Brain microvascular endothelial cell (primary cell): Measurements from ENCODE around the gene KRT2.

ENCODE experiments used
- DNase-seq: peaks from one replicate; pipeline ENCODE4 v3.0.0-alpha.2; 2020
- H3K27ac ChIP-seq: fragments of 250-450 bp; sonication (Bioruptor Pico); 2 replicates; pipeline ENCODE4 v1.5.1; 2020; ENCODE audit warnings: mild to moderate bottlenecking, moderate library complexity
- H3K27me3 ChIP-seq: fragments of 250-450 bp; sonication (Bioruptor Pico); replicated peaks from 2 replicates; pipeline ENCODE4 v1.5.1; 2020; ENCODE audit warnings: mild to moderate bottlenecking
- H3K36me3 ChIP-seq: fragments of 250-450 bp; sonication (Bioruptor Pico); replicated peaks from 2 replicates; pipeline ENCODE4 v1.5.1; 2020; ENCODE audit warnings: mild to moderate bottlenecking
- H3K4me3 ChIP-seq: 2 replicates; pipeline ENCODE4 v1.5.1; 2011; ENCODE audit warnings: low read depth, mild to moderate bottlenecking, control low read depth, low read length, moderate library complexity
- in situ Hi-C: cut with HindIII; loops from 2 replicates; pipeline ENCODE4 v1.10.0; 2017; ENCODE audit warnings: low sequenced_read_pairs, low pct_ligation_motif_present
- TF ChIP-seq, protein P1 (sequence below): IDR thresholded peaks from 2 replicates; pipeline ENCODE4 v1.5.1; 2011; ENCODE audit warnings: low read depth, mild to moderate bottlenecking, moderate library complexity, low read length, control low read depth, inconsistent platforms; ENCODE audit errors: missing control alignments

Gene KRT2

DNA sequence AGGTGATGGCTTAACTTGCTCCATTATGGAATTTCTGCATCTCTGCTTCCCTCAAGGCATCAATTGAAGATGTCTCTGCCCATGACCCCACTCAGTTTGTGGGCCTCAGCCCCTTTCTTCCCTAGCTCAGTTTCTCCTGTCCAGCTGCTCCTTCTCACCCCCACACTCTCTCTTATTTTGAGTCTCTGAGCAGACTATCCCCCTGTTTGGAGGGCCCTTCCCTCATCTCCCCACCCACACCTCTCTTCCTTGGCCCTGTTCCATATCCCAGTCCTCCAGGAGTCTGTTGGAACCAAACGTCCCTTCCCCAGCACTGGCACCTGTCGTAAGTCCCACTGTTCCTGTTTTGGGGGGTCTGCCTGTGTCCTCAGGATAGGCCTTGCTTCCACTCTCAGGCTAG is 36.5 kb upstream of the KRT2 start:
- in situ Hi-C loops = no loop called here
- no peak overlapping the region for H3K4me3 ChIP-seq
- no peak for DNase-seq
- no peaks in the 10 kb centered on the region for H3K36me3 ChIP-seq
- peaks cover 28% of the 10 kb centered on the region for H3K27me3 ChIP-seq
- no peak overlapping the region for H3K27ac ChIP-seq
- TF ChIP-seq, protein P1, sequence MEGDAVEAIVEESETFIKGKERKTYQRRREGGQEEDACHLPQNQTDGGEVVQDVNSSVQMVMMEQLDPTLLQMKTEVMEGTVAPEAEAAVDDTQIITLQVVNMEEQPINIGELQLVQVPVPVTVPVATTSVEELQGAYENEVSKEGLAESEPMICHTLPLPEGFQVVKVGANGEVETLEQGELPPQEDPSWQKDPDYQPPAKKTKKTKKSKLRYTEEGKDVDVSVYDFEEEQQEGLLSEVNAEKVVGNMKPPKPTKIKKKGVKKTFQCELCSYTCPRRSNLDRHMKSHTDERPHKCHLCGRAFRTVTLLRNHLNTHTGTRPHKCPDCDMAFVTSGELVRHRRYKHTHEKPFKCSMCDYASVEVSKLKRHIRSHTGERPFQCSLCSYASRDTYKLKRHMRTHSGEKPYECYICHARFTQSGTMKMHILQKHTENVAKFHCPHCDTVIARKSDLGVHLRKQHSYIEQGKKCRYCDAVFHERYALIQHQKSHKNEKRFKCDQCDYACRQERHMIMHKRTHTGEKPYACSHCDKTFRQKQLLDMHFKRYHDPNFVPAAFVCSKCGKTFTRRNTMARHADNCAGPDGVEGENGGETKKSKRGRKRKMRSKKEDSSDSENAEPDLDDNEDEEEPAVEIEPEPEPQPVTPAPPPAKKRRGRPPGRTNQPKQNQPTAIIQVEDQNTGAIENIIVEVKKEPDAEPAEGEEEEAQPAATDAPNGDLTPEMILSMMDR = no peak

DNA sequence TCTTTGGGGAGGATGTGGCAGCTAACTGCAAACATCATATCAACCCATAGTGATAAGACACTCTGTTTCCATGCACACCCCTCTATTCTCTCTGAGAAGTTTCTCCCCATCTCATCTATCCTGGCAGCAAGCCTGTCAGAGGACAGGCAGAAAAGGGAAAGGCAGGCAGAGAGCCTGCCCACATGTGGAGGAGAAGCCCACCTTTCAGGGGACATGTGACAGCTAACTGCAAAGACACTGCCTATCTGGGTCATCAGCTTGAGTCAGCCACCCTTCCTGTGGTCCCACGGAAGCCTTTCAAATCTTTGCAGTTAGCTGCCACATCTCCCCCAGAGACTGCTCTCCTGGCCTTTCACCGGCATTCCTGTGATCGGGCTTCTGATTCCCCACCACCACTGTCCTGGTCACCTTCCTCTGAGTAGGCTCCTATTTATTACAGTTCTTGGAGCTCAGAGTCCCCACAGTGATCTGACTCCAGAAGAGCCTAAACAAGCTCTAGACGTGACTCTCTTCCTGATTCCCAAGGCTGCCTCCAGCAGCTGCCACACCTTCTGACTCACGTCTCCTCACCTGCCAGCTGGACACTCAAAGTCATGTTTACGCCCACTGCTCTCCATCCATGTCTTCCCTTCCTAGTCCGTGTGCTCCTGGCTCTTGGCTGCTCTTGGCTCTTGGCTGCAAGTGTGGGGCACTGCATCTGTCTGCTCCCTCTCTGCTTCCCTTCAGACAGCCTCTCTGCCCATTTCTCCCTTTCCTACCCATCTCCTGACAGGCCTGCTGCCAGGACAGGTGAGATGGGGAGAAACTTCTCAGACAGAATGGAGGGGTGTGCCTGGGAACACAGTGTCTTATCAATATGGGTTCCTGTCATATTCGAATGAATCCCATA is 35.7 kb upstream of the KRT2 start:
- DNase-seq = no peak
- peaks cover 24% of the 10 kb centered on the region for H3K27me3 ChIP-seq
- no peak overlapping the region for H3K4me3 ChIP-seq
- in situ Hi-C loops = no loop called here
- TF ChIP-seq, protein P1 = no peak
- H3K36me3 ChIP-seq = no peaks in the 10 kb centered on the region
- no peak overlapping the region for H3K27ac ChIP-seq

DNA sequence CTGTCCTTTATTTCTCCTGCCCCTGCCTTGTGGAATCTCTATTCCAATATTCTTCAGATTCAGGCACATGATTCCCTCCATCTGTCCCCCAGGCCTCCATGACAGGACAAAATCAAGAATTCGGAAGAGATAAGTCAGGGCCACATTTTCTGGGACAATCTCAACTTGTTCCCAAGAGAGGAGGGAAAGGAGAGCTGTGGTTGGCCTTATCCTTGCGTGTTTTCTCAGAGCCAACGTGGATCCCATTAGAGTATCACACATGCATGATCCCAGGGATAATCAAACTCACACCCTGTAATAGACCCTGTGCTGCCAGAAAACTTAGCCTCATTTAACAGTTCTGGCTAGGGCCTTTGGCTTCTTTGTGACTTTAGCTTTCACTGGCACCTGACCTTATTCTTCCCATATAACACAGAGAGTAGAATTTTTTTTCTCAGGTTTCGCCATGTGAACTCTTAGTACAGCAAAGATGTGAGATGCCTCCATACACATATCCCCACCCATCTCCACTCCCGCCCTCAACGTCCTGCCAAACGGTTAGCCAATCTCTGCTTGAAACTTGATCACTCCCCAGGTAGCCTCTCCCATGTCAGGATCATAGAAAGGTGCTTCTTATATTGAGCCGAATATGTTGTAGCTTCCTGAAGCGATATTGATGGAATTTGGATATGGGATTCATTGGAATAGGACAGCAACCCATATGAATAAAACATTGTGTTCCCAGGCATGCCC is 34.9 kb upstream of the KRT2 start:
- Histone ChIP-seq H3K4me3 (no peak overlapping the region), H3K27ac (no peak overlapping the region), H3K36me3 (no peaks in the 10 kb centered on the region), H3K27me3 (peaks cover 18% of the 10 kb centered on the region)
- TF ChIP-seq, protein P1 = no peak
- in situ Hi-C loops = no loop called here
- DNase-seq = no peak

DNA sequence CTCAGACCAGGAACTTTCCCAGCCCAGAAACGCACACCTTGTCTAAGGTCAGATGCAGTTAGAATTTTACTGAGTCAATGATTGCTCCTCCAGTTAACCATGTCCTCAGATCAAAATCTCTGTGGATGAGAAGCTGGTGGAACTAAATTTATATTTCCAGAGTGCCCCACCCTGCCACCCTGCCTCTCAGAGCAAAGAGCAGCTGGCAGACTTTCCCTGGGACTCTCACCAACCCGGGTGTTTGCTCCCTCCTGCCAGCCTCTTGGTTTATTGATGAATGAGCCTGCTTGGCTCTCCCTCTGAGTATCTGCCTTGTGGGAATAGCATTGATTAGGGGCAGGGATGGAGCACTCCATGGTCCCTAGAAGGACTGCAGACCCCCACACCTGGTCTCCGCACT is 34.1 kb upstream of the KRT2 start:
- in situ Hi-C loops = no loop called here
- no peak overlapping the region for H3K27ac ChIP-seq
- H3K27me3 ChIP-seq = peaks cover 11% of the 10 kb centered on the region
- no peak for DNase-seq
- H3K4me3 ChIP-seq = no peak overlapping the region
- no peaks in the 10 kb centered on the region for H3K36me3 ChIP-seq
- TF ChIP-seq, protein P1 = no peak

DNA sequence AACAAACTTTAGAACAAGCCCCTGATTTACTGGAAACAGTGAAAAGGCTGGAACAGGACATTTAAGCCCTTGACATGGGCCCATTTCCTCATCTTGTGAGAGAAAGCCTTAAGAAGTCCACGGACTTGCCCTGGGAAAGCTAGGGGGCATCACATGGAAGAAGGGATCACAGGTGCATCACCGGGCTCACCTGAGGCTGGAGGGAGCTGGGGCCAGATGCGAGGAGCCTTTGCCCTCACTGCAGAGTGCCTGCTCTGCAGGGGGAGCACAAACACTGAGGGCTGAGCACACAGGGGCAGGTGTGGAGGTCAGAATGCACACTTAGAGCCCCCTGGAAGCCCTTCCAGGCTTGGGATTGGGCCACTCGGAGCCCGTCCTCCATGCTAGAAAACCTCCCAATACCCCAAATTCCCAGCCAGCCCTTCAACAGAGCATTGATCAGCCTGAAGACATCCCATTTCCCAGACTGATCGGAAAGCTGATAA is 33.4 kb upstream of the KRT2 start:
- H3K4me3 ChIP-seq = no peak overlapping the region
- in situ Hi-C loops = no loop called here
- no peaks in the 10 kb centered on the region for H3K36me3 ChIP-seq
- no peak for DNase-seq
- H3K27me3 ChIP-seq = peaks cover 5% of the 10 kb centered on the region
- no peak overlapping the region for H3K27ac ChIP-seq
- TF ChIP-seq, protein P1 = no peak
